Cardiac muscle cell (in vitro differentiated cells and primary cell): ENCODE measurements around the gene LPCAT3. TPM values are rescaled to one million over a fixed set of nuclear protein-coding genes. Genes with fewer than 3 reads are reported as not detected.

Experiments used
- DNase-seq, 2 donors: peaks; one replicate each; pipeline versions ENCODE4 v3.0.0 to v3.0.0-alpha.2; 2010 to 2017; ENCODE audit warnings: low read depth in 1 of 2, low spot score in 1 of 2
- H3K27ac ChIP-seq: fragments of 200-600 bp; sonication (generic); 2 replicates; pipeline ENCODE4 v1.5.1; 2016
- H3K27me3 ChIP-seq: fragments of 200-600 bp; sonication (generic); 2 replicates; pipeline ENCODE4 v1.6.0; 2016; ENCODE audit warnings: control low read depth
- H3K36me3 ChIP-seq: fragments of 200-600 bp; sonication (generic); 2 replicates; pipeline ENCODE4 v1.5.1; 2016; ENCODE audit warnings: control low read depth
- H3K4me1 ChIP-seq: fragments of 200-600 bp; sonication (generic); 2 replicates; pipeline ENCODE4 v1.8.1; 2017; ENCODE audit warnings: low read depth, mild to moderate bottlenecking, mixed run types
- H3K4me3 ChIP-seq: fragments of 200-600 bp; sonication (generic); 2 replicates; pipeline ENCODE4 v1.5.1; 2016; ENCODE audit warnings: mild to moderate bottlenecking
- H3K9me3 ChIP-seq: fragments of 200-600 bp; sonication (generic); 2 replicates; pipeline ENCODE4 v1.5.1; 2017; ENCODE audit warnings: low read depth, mild to moderate bottlenecking, control low read depth
- polyA plus RNA-seq: library from polyadenylated mRNA; unstranded; fragments of >200 nt; fragmentation: Nextera tagmentation; extraction: Ambion mirVana; gene quantifications from 2 replicates; pipeline ENCODE4 v1.2.1, GENCODE V29; 2016
- total RNA-seq: library from RNA; depleted of rRNA; stranded (reverse); fragments of >200 nt; gene quantifications from 2 replicates; pipeline ENCODE4 v1.2.3, GENCODE V29; 2016
- TF ChIP-seq, protein P1 (sequence below): IDR thresholded peaks from 2 replicates; pipeline ENCODE4 v1.5.1; 2012; ENCODE audit warnings: low read depth, mild to moderate bottlenecking, low read length

The LPCAT3 gene
- total and polyA plus RNA-seq, 2 experiments from 2014 or later: 12.0 to 37.8 TPM

DNA sequence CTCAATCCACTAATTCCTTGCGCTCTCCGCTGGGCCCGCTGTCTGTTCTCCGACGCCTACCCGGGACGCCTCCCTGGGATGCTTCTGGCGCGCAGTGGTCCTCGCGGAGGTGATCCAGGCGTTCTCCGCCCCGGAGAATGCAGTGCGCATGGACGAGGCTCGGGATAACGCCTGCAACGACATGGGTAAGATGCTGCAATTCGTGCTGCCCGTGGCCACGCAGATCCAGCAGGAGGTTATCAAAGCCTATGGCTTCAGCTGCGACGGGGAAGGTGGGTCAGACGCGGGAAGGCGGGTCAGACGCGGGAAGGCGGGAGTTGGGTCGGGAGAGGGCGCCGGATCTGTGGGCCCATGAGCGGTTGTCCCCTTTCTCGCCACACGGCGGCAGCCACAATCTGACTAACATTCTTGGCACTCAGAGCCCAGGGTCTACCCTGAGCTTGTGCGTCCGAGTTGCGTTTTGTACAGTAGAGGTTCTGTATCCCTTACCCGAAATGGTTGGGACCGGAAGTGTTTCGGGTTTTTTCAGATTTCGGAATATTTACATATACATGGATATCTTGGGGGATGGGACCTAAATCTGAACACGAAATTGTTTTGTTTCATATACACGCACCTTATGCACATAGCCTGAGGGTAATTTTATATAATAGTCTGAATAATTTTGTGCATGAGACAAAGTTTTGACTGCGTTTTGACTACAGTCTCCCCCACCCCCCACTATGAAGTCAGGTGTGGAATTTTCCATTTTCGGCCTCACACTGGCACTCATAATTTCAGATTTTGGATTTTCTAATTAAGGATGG is 73.7 kb downstream of the LPCAT3 start:
- no peaks in the 10 kb centered on the region for H3K4me1 ChIP-seq
- DNase-seq: peak; percentile 95 to 96
- H3K27ac ChIP-seq: peak overlapping the region; percentile 98
- H3K9me3 ChIP-seq: no peaks in the 10 kb centered on the region
- TF ChIP-seq, protein P1, sequence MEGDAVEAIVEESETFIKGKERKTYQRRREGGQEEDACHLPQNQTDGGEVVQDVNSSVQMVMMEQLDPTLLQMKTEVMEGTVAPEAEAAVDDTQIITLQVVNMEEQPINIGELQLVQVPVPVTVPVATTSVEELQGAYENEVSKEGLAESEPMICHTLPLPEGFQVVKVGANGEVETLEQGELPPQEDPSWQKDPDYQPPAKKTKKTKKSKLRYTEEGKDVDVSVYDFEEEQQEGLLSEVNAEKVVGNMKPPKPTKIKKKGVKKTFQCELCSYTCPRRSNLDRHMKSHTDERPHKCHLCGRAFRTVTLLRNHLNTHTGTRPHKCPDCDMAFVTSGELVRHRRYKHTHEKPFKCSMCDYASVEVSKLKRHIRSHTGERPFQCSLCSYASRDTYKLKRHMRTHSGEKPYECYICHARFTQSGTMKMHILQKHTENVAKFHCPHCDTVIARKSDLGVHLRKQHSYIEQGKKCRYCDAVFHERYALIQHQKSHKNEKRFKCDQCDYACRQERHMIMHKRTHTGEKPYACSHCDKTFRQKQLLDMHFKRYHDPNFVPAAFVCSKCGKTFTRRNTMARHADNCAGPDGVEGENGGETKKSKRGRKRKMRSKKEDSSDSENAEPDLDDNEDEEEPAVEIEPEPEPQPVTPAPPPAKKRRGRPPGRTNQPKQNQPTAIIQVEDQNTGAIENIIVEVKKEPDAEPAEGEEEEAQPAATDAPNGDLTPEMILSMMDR: peak; percentile 87
- no peaks in the 10 kb centered on the region for H3K27me3 ChIP-seq
- no peaks in the 10 kb centered on the region for H3K36me3 ChIP-seq
- peak overlapping the region; percentile 47 for H3K4me3 ChIP-seq

DNA sequence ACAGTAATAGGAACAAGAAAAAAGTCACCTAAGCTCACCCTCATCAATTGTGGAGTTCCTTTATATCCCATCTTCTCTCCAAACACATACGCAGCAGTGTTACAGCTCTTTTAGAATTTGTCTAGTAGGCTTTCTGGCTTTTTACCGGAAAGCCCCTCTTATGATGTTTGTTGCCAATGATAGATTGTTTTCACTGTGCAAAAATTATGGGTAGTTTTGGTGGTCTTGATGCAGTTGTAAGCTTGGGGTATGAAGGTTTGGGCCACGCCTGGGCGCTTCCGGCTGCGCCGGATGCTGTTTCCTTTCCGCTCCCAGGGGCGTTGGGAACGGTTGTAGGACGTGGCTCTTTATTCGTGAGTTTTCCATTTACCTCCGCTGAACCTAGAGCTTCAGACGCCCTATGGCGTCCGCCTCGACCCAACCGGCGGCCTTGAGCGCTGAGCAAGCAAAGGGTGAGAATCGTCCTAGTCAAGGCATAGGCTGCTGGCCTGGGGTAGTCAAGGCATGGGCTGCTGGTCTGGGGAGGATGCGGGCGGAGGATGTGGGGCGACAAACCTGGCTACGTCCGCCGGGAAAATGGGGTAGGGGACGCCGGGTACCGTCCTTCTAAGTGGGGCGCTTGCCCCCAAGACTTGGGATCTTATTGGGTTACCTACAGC is 74.4 kb downstream of the LPCAT3 start, which contains the start of the genes C12orf57 and RNU7-1:
Gene C12orf57 (plus strand): TSS at position 301 of the 659 bp plus-strand sequence. CDS start 100 bp downstream, at position 401.
Gene RNU7-1 (plus strand): TSS at position 95 of the 659 bp plus-strand sequence.
- peak within 1 kb of the TSS; percentile 98 for H3K27ac ChIP-seq
- H3K4me3 ChIP-seq: peak within 1 kb of the TSS; percentile 47
- no peaks in the 10 kb centered on the region for H3K36me3 ChIP-seq
- no peaks in the 10 kb centered on the region for H3K27me3 ChIP-seq
- TF ChIP-seq, protein P1: no peak
- peaks cover under 1% of the 10 kb centered on the region for H3K4me1 ChIP-seq
- H3K9me3 ChIP-seq: no peaks in the 10 kb centered on the region
- DNase-seq: peak; percentile 86 to 88

DNA sequence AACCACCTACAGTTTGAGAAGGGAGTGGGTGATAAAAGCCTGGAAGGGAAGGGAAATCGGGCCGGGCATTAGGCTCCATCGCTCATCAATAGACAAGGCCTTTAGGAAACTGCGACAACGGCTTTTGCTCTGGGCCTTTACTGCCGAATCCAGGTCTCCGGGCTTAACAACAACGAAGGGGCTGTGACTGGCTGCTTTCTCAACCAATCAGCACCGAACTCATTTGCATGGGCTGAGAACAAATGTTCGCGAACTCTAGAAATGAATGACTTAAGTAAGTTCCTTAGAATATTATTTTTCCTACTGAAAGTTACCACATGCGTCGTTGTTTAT is 74.9 kb downstream of the LPCAT3 start:
- H3K4me3 ChIP-seq: peak overlapping the region; percentile 47
- peaks cover 5% of the 10 kb centered on the region for H3K4me1 ChIP-seq
- H3K9me3 ChIP-seq: no peaks in the 10 kb centered on the region
- H3K27me3 ChIP-seq: no peaks in the 10 kb centered on the region
- H3K27ac ChIP-seq: peak overlapping the region; percentile 98
- TF ChIP-seq, protein P1: no peak
- no peaks in the 10 kb centered on the region for H3K36me3 ChIP-seq
- DNase-seq: peak; percentile 90 to 95

DNA sequence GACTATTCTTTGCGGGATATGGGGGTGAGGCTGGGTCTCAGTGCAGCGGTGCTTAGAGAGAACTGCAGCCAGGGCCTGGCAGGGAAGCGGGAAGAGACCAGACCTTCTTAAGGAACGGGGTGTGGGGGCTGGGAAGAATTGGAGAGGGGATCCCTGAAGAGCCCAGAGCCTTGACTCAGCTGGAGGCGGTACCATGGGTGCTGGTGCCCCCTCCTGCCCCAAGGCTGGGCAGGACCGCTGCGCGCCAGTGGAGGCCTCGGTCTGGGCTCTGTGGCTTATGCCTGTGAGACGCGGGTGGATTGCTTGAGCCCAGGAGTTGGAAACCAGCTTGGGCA is 76.0 kb downstream of the LPCAT3 start:
- peak in 1 of 2 donors; percentile 7 for DNase-seq
- Histone ChIP-seq H3K36me3 (no peaks in the 10 kb centered on the region), H3K9me3 (no peaks in the 10 kb centered on the region), H3K4me1 (peaks cover 8% of the 10 kb centered on the region), H3K4me3 (no peak overlapping the region), H3K27ac (peak overlapping the region; percentile 98), H3K27me3 (no peaks in the 10 kb centered on the region)
- TF ChIP-seq, protein P1: no peak

DNA sequence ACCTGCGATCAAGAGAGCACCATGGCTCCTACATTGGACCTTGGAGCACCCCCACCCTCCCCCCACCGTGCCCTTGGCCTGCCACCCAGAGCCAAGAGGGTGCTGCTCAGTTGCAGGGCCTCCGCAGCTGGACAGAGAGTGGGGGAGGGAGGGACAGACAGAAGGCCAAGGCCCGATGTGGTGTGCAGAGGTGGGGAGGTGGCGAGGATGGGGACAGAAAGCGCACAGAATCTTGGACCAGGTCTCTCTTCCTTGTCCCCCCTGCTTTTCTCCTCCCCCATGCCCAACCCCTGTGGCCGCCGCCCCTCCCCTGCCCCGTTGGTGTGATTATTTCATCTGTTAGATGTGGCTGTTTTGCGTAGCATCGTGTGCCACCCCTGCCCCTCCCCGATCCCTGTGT is 76.5 kb downstream of the LPCAT3 start:
- H3K9me3 ChIP-seq: no peaks in the 10 kb centered on the region
- H3K27me3 ChIP-seq: no peaks in the 10 kb centered on the region
- H3K4me3 ChIP-seq: no peak overlapping the region
- no peaks in the 10 kb centered on the region for H3K36me3 ChIP-seq
- peaks cover 8% of the 10 kb centered on the region for H3K4me1 ChIP-seq
- H3K27ac ChIP-seq: no peak overlapping the region
- DNase-seq: no peak
- TF ChIP-seq, protein P1: no peak
